Motor neuron (in vitro differentiated cells): ENCODE results near the gene WDFY2. TPM values are rescaled to one million over a fixed set of nuclear protein-coding genes. Genes with fewer than 3 reads are reported as not detected.
A peak's percentile ranks its signal among the peaks of the same experiment; 100 is the strongest.
"Not testable (repeated sequence)": the region's sequence is repeated elsewhere in the genome, so short reads cannot be mapped to it uniquely, and the experiment has no call there.

ENCODE experiments used
- ATAC-seq, 8 experiments: fragments of 200-7000 bp; cut with Tn5 transposase; replicated peaks in 6 of 8; 2 replicates each; pipeline ENCODE4 v1.8.0; 2021; ENCODE audit warnings: mild to moderate bottlenecking in 8 of 8, moderate library complexity in 8 of 8
- H3K27ac ChIP-seq, 2 donors: fragments of 250-450 bp; sonication (Bioruptor Pico); 2 replicates each; pipeline ENCODE4 v1.9.0; 2021; ENCODE audit warnings: antibody characterized with exemption in 2 of 2, mild to moderate bottlenecking in 2 of 2, moderate library complexity in 1 of 2
- H3K4me1 ChIP-seq, 2 donors: fragments of 250-450 bp; sonication (Bioruptor Pico); replicated peaks in 1 of 2; 2 replicates each; pipeline ENCODE4 v1.6.1; 2021; ENCODE audit warnings: antibody characterized with exemption in 2 of 2, mild to moderate bottlenecking in 2 of 2, moderate library complexity in 1 of 2
- H3K4me3 ChIP-seq, 5 donors: fragments of 250-450 bp; sonication (Bioruptor Pico); 2 replicates each; pipeline ENCODE4 v1.9.0; 2021; ENCODE audit warnings: antibody characterized with exemption in 5 of 5, mild to moderate bottlenecking in 5 of 5, moderate library complexity in 4 of 5
- WGBS, 10 experiments: fragments of 450-650 bp; shearing (Covaris generic); methylation state at CpG; one replicate each; pipeline ENCODE4 v1.0.0; 2022; 5-methylcytosine and 5-hydroxymethylcytosine counted together
- in situ Hi-C, 9 experiments: fragments of 400-800 bp; cut with MboI; loops; one replicate each; pipeline ENCODE4 v1.15.0; 2021; ENCODE audit warnings: low sequenced_read_pairs in 9 of 9, low pct_unique_long_range_greater_than_20kb in 2 of 9; ENCODE audit not compliant: unreplicated experiment in 9 of 9
- total RNA-seq, 8 experiments: library from RNA; unstranded; fragments of 300-600 nt; gene quantifications; 2 replicates each; pipeline versions ENCODE4 v1.2.3 to v1.2.4, GENCODE V29; 2022

The WDFY2 gene
- total RNA-seq, 8 experiments from 2014 or later = 7.0 to 20.5 (median 11.7) TPM

- no peak overlapping the region for H3K27ac ChIP-seq
- ATAC-seq = no peak
- H3K4me3 ChIP-seq = no peak overlapping the region
- WGBS, 10 experiments = 35 to 100% (median 90%) methylated on average over 1 to 2 of the region's 2 CpGs
- peaks cover 12% of the 10 kb centered on the region in 2 donors for H3K4me1 ChIP-seq
- in situ Hi-C loops = no loop called here
These were observed 45.4 kb downstream of the WDFY2 start for GRCh38 chr13:51629491-51630287.

GRCh38 chr13:51630288-51630615, 46.0 kb downstream of the WDFY2 start:
- Histone ChIP-seq H3K4me1 (peaks cover 12% of the 10 kb centered on the region in 2 donors), H3K27ac (no peak overlapping the region), H3K4me3 (no peak overlapping the region)
- ATAC-seq = no peak
- WGBS, 10 experiments = 50 to 100% (median 99%) methylated on average over 1 to 2 of the region's 2 CpGs
- in situ Hi-C loops = no loop called here

DNA sequence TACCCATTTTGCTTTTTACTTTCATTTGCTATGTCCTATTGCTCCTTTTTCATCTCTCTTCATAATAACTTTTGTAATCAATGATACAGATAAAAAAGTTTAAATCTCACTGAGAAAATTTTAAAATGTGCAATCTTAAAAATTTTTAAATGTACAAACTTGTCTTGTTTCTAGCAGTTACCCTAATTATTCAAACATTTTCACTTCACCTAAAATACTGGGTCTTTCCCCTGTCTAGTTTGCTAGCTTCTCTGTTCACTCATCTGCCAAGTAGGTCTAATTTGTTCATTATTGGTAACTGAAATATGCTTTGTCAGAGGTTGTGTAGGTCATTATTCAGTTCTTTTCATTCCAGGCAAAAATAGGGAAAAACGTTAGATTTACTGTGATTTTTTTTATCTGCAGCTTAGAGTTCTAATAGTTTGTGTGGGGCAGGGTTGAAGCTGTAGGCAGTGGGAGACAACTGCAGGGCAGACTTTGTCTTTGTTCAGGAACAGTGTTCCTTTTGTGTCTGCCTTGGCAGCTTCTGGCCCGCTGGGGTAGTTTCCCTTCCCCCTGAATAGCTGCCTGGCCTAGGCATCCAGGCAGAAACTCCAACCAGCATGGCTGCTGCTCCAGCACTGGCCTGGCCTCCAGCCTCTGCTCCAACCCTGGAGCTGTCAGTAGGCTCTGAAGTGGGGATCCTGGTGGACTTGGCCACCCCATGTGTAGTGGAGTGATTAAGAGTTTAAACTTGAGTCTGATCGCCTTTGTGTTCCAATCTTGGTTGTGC, 48.5 kb downstream of the WDFY2 start:
- 0 to 64% (median 32%) methylated on average over 1 to 3 of the region's 3 CpGs; no CpG with 5 or more reads in 2 of the 10 experiments for WGBS, 10 experiments
- Histone ChIP-seq H3K27ac (peak overlapping the region; percentile 68 to 81), H3K4me3 (no peak overlapping the region), H3K4me1 (peaks cover 15 to 18% of the 10 kb centered on the region in 2 donors)
- in situ Hi-C loops = no loop called here
- ATAC-seq = peak in 5 of 8 experiments; percentile 84 to 98 (median 96)

GRCh38 chr13:51635137-51635878, 51.0 kb downstream of the WDFY2 start:
- no peak for ATAC-seq
- in situ Hi-C loops = no loop called here
- Histone ChIP-seq H3K4me1 (peaks cover 34 to 39% of the 10 kb centered on the region in 2 donors), H3K27ac (no peak overlapping the region), H3K4me3 (no peak overlapping the region)
- WGBS, 10 experiments = 81 to 100% (median 93%) methylated on average over 1 to 11 of the region's 12 CpGs

DNA sequence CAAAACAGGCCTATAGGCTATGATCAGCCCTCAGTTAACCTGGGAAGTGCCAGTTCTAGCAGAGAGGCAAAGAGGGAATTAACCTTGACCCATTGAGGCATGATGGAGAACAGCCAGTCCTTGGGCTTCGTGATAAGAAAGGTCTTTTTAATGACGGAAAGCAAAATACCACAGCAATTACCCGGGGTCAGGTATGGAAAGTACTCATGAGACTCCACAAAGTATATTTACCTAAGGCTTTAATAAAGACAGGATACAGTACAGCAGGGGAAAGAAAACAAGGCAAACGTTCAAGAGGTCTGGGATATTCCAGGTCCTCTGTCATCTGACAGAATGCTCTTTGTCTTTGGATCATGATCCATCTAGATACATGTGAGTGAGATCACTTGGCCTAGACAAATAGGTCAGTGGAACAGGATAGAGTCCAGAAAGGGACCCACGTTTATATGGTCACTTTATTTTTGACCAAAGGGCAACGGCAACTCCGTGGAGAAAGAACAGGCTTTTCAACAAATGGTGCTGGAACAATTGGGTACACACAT, 52.2 kb downstream of the WDFY2 start:
- 8 to 100% (median 76%) methylated on average over 1 to 7 of the region's 7 CpGs for WGBS, 10 experiments
- H3K27ac ChIP-seq = no peak overlapping the region
- ATAC-seq = peak in 1 of 8 experiments; percentile 4
- H3K4me3 ChIP-seq = no peak overlapping the region
- H3K4me1 ChIP-seq = peaks cover 34 to 39% of the 10 kb centered on the region in 2 donors
- in situ Hi-C loops = no loop called here

- in situ Hi-C loops = no loop called here
- peak in 4 of 8 experiments; percentile 2 to 31 (median 12) for ATAC-seq
- H3K4me1 ChIP-seq = peaks cover 32 to 39% of the 10 kb centered on the region in 2 donors
- no peak overlapping the region for H3K27ac ChIP-seq
- WGBS, 10 experiments = 0 to 100% (median 48%) methylated on average over 1 to 4 of the region's 4 CpGs; no CpG with 5 or more reads in 2 of the 10 experiments
- H3K4me3 ChIP-seq = no peak overlapping the region
These were observed 53.6 kb downstream of the WDFY2 start for GRCh38 chr13:51637852-51638215.

GRCh38 chr13:51638216-51638871, 54.1 kb downstream of the WDFY2 start:
- Histone ChIP-seq H3K4me3 (no peak overlapping the region), H3K27ac (no peak overlapping the region), H3K4me1 (peaks cover 31 to 40% of the 10 kb centered on the region in 2 donors)
- in situ Hi-C loops = no loop called here
- WGBS, 10 experiments = 0 to 43% (median 20%) methylated on average over 1 to 7 of the region's 7 CpGs
- ATAC-seq = peak; percentile 38 to 91 (median 52)

GRCh38 chr13:51639171-51639570, 54.9 kb downstream of the WDFY2 start:
- WGBS, 10 experiments = 0 to 78% (median 40%) methylated on average over 1 of the region's 1 CpG; no CpG with 5 or more reads in 3 of the 10 experiments
- no peak for ATAC-seq
- Histone ChIP-seq H3K4me3 (no peak overlapping the region), H3K27ac (no peak overlapping the region), H3K4me1 (peaks cover 37 to 42% of the 10 kb centered on the region in 2 donors)
- in situ Hi-C loops = no loop called here

- 93 to 100% (median 100%) methylated on average over 1 to 4 of the region's 5 CpGs; no CpG with 5 or more reads in 3 of the 10 experiments for WGBS, 10 experiments
- H3K4me3 ChIP-seq, H3K27ac ChIP-seq, ATAC-seq, in situ Hi-C loops: not testable (repeated sequence)
- H3K4me1 ChIP-seq = peaks cover 50 to 57% of the 10 kb centered on the region in 2 donors
These were observed 56.4 kb downstream of the WDFY2 start for GRCh38 chr13:51640696-51641095.

- in situ Hi-C loops = no loop called here
These were observed 59.0 kb downstream of the WDFY2 start for GRCh38 chr13:51643105-51643881.

GRCh38 chr13:51643882-51644281, 59.6 kb downstream of the WDFY2 start:
- in situ Hi-C loops = no loop called here
- H3K27ac ChIP-seq = peak overlapping the region; percentile 51 to 52
- peaks cover 44 to 54% of the 10 kb centered on the region in 2 donors for H3K4me1 ChIP-seq
- WGBS, 10 experiments = 0 to 100% (median 89%) methylated on average over 1 of the region's 1 CpG; no CpG with 5 or more reads in 3 of the 10 experiments
- H3K4me3 ChIP-seq = no peak overlapping the region
- peak in 2 of 8 experiments; percentile 8 to 43 for ATAC-seq

More at GRCh38 chr13:51643105-51643881, 59.0 kb downstream of the WDFY2 start:
- peak in 6 of 8 experiments; percentile 22 to 78 (median 58) for ATAC-seq
- Histone ChIP-seq H3K4me1 (peaks cover 50 to 58% of the 10 kb centered on the region in 2 donors), H3K27ac (peak overlapping the region in 1 of 2 donors; percentile 51), H3K4me3 (no peak overlapping the region)
- 4 to 100% (median 65%) methylated on average over 1 to 3 of the region's 3 CpGs for WGBS, 10 experiments
